ENCODE results near the gene AMZ1.

- TF ChIP-seq CTCF (IDR thresholded peaks at IDR 0.05) (no peak), EZH2 (IDR thresholded peaks at IDR 0.05) (no peak)
Observed at GRCh38 chr7:2710286-2710655, 22.3 kb downstream of the AMZ1 start.

Data from neural progenitor cell (in vitro differentiated cells).